K562 (cell line): ENCODE measurements around the gene JUNB. TPM values are rescaled to one million over a fixed set of nuclear protein-coding genes. Genes with fewer than 3 reads are reported as not detected.

Experiments used
- CREB3L1 ChIP-seq: fragments of 450-650 bp; IDR thresholded peaks from 2 replicates; pipeline ENCODE4 v1.6.1; 2014; ENCODE audit warnings: low read depth, mild to moderate bottlenecking, moderate library complexity, borderline replicate concordance
- CUX1 ChIP-seq: fragments of 200-800 bp; sonication (Bioruptor generic); IDR thresholded peaks from 2 replicates; pipeline ENCODE4 v1.6.1; 2016; ENCODE audit warnings: missing genetic modification characterization, missing compliant biosample characterization
- DACH1 ChIP-seq: fragments of 450-650 bp; IDR thresholded peaks from 2 replicates; pipeline ENCODE4 v1.6.1; 2018; ENCODE audit not compliant: partially characterized antibody
- FOSL1 ChIP-seq: fragments of 200-800 bp; sonication (Bioruptor generic); conservative IDR thresholded peaks from 2 replicates; pipeline ENCODE4 v1.6.1; 2016; ENCODE audit warnings: missing genetic modification characterization, missing compliant biosample characterization
- KDM5B ChIP-seq: fragments of 200-600 bp; sonication (generic); IDR thresholded peaks from 2 replicates; pipeline ENCODE4 v1.6.1; 2012; ENCODE audit warnings: low read depth, mild to moderate bottlenecking, moderate library complexity, low read length, control low read depth, inconsistent platforms; ENCODE audit not compliant: insufficient replicate concordance
- MAZ ChIP-seq, 2 experiments: fragments of 450-650 bp in 1 of 2; sonication (generic) in 1 of 2; formaldehyde crosslinking; IDR thresholded peaks in 1 of 2; conservative IDR thresholded peaks in 1 of 2; 2 replicates each; pipeline versions ENCODE4 v1.4.0 to v1.5.0; 2020; ENCODE audit warnings: mild to moderate bottlenecking in 1 of 2, missing genetic modification reagents in 1 of 2
- NBN ChIP-seq: fragments of 450-650 bp; IDR thresholded peaks from 2 replicates; pipeline ENCODE4 v1.6.1; 2016; ENCODE audit warnings: low read depth, mild to moderate bottlenecking
- NCOA6 ChIP-seq: fragments of 450-650 bp; IDR thresholded peaks from 2 replicates; pipeline ENCODE4 v1.6.1; 2017; ENCODE audit warnings: mild to moderate bottlenecking
- SMAD2 ChIP-seq: fragments of 150-350 bp; IDR thresholded peaks from 2 replicates; pipeline ENCODE4 v1.6.1; 2014; ENCODE audit warnings: low read depth, mild to moderate bottlenecking, low read length
- TSHZ1 ChIP-seq: fragments of 250-450 bp; sonication (Bioruptor Pico); IDR thresholded peaks from 2 replicates; pipeline ENCODE4 v1.4.0; 2020; ENCODE audit warnings: mild to moderate bottlenecking, moderate library complexity
- USF2 ChIP-seq: sonication (generic); formaldehyde crosslinking; IDR thresholded peaks from 2 replicates; pipeline ENCODE4 v1.5.0; 2020; ENCODE audit warnings: missing genetic modification reagents
- VEZF1 ChIP-seq: fragments of 200-800 bp; sonication (Bioruptor generic); IDR thresholded peaks from 2 replicates; pipeline ENCODE4 v1.6.1; 2017; ENCODE audit warnings: missing genetic modification characterization, missing compliant biosample characterization
- ZNF212 ChIP-seq: fragments of 450-650 bp; formaldehyde crosslinking; IDR thresholded peaks from 2 replicates; pipeline ENCODE4 v1.4.0; 2020; ENCODE audit warnings: mild to moderate bottlenecking
- polyA plus RNA-seq, 8 experiments: library from polyadenylated mRNA; depleted of rRNA in 4 of 8; stranded (reverse) in 5 of 8; unstranded in 3 of 8; fragments of >200 nt; fragmentation: Nextera tagmentation in 2 of 8; fragmentation: Illumina TruSeq in 1 of 8; extraction: Ambion mirVana in 2 of 8; extraction: Trizol in 1 of 8; gene quantifications; 2 replicates each; pipeline versions ENCODE4 v1.2.1 to v1.2.3, GENCODE V29; 2011 to 2014; ENCODE audit warnings: inconsistent platforms in 1 of 8, missing spikeins in 1 of 8
- total RNA-seq, 7 experiments: library from RNA; depleted of rRNA in 6 of 7; stranded (reverse); fragments of >200 nt in 6 of 7; fragmentation: Illumina TruSeq in 2 of 7; extraction: Trizol in 2 of 7; gene quantifications; 2 replicates each; pipeline versions ENCODE4 v1.2.1 to v1.2.3, GENCODE V29; 2011 to 2021; ENCODE audit warnings: low replicate concordance in 1 of 7

Gene JUNB
- total and polyA plus RNA-seq, 9 of the 15 experiments (the other 6 are each of a cell fraction or from before 2014, with no cell fraction given): 0.23 to 88.1 (median 13.1) TPM

GRCh38 chr19:12825254-12826131 is 34.2 kb downstream of the JUNB start (continued):
- peak in 1 of 2 experiments; percentile 85; a peak in 2 of 4 replicates for TF ChIP-seq MAZ (CRISPR knock-in tag; conservative IDR thresholded peaks at IDR 0.05 in 1 of 2, IDR thresholded peaks at IDR 0.05 in 1 of 2)
- no peak for TF ChIP-seq CREB3L1
- TF ChIP-seq KDM5B: no peak
- peak; percentile 77 for TF ChIP-seq USF2 (CRISPR knock-in tag)
- no peak for TF ChIP-seq TSHZ1 (CRISPR knock-in tag)
- TF ChIP-seq ZNF212 (CRISPR knock-in tag): no peak
- TF ChIP-seq FOSL1 (tag): peak; percentile 78
- TF ChIP-seq NCOA6: peak; percentile 98
- TF ChIP-seq VEZF1 (CRISPR knock-in tag): peak; percentile 64
- no peak for TF ChIP-seq CUX1 (CRISPR knock-in tag)
- no peak for TF ChIP-seq DACH1
- TF ChIP-seq SMAD2: no peak
- peak; percentile 76 for TF ChIP-seq NBN
